ELR (cell line): ENCODE results near the gene ABCC9.
"Not testable (repeated sequence)": the region's sequence is repeated elsewhere in the genome, so short reads cannot be mapped to it uniquely, and the experiment has no call there.

Source experiments
- DNase-seq: peaks from one replicate; pipeline ENCODE4 v3.0.0-alpha.2; 2015; ENCODE audit warnings: low read depth

Gene ABCC9

DNA sequence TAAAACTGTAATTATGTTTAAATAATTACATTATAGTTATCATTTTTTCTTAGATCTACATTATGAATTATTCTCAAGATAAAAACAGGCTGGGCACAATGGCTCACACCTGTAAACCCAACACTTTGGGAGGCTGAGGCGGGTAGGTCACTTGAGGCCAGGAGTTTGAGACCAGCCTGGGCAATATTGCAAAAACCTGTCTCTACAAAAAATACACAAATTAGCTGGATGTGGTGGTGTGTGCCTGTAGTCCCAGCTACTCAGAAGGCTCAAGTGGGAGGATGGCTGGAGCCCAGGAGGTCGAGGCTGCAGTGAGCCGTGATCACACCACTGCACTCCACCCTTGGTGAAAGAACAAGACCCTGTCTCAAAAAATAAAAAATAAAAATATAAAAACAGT lies 126.4 kb downstream of the ABCC9 start:
- DNase-seq: no peak

DNA sequence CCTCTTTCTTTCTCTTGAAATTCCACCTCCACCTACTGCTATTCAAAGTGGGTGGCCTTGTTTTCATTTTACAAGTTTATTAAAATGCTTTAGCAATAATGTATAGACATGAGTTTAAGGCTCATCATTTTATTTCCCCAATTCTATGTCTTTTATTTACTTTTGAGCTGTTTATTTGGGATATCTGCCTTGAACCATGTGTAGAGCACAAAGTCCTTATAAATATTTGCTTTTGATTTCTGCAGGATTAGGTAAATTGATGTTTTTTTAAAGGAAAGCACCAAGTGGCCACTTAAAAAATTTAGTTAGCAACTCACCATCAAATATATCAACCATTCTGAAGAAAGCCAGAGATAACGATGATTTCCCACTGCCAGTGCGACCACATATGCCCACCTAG lies 126.9 kb downstream of the ABCC9 start:
- DNase-seq: no peak

DNA sequence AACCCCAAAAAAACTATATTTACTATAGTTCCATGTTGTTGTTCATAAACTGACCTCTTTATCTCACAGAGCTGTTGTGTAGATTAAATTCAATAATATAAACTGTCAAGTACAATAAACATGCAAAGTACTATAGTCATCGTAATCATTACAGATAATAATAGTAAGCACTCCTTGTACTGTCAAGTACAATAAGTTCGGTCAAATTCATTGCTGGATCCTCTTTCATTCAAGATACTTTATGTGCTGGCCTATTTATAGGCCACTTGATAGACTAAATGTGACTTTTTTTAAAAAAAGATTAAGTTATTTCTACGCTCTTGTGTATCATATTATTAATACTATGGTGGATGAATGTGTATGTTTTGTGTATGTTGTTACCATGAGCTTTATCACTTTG lies 127.5 kb downstream of the ABCC9 start:
- no peak for DNase-seq

DNA sequence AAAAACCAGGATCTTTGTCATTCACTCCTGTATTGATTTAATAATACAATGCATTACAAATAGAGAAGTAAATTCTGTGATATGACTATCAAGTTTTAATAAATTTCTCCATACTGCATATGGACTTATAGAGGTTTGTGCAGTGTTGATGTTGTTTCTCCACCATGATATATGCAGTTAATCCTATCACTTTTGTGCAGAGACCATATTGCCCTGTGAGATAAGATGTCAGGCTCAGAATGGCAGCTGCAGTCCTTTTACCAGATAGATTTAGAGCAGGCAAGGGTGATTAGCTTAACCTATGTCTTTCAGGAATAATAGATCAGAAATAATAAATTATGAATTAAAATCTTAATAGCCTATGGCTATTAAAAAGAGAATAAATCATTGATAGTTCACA lies 128.1 kb downstream of the ABCC9 start:
- no peak for DNase-seq

DNA sequence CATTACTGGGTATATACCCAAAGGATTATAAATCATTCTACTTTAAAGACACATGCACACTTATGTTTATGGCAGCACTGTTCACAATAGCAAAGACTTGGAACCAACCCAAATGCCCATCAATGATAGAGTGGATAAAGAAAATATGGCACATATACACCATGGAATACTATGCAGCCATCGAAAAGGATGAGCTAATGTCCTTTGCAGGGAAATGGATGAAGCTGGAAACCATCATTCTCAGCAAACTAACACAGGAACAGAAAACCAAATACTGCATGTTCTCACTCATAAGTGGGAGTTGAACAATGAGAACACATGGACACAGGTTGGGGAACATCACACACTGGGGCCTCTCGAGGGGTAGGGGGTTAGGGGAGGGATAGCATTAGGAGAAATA lies 128.9 kb downstream of the ABCC9 start:
- not testable (repeated sequence) for DNase-seq

DNA sequence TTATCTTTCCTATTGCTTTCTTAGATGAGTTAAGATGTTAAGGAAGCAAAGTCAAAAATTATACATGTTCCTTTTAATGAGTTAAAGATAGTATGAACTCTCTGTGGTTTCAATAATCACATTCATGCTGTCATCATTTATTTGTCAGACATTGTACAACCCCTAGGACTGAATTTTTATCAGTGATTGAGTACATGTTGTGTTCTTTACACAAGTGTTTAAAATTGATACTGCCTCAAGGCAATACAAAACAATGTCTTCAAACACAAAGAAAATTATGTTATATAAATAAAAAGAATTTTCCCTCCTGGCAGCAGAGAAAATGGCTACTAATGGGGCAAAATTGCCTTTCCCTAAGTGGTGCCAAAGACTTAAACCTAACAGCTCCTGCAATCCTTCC lies 132.1 kb downstream of the ABCC9 start:
- DNase-seq: no peak

DNA sequence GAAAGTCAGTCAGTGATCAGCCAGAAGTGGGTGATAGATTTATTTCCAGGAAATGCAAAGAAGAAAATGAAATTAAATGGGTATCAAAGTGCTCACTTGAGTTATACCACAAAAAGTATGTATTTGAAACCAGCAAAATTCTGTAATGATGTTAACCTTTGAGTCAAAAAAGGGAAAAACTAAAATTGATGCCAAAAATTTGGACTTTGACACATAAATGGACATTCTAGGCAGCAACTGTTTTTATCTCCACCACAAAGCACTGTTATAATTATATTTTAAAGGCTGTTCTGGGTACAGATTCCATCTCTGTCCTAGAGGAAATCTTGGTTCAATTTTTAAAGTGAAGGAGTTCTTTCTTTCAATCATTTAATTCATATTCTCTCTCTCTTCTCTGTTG lies 135.0 kb downstream of the ABCC9 start:
- no peak for DNase-seq

DNA sequence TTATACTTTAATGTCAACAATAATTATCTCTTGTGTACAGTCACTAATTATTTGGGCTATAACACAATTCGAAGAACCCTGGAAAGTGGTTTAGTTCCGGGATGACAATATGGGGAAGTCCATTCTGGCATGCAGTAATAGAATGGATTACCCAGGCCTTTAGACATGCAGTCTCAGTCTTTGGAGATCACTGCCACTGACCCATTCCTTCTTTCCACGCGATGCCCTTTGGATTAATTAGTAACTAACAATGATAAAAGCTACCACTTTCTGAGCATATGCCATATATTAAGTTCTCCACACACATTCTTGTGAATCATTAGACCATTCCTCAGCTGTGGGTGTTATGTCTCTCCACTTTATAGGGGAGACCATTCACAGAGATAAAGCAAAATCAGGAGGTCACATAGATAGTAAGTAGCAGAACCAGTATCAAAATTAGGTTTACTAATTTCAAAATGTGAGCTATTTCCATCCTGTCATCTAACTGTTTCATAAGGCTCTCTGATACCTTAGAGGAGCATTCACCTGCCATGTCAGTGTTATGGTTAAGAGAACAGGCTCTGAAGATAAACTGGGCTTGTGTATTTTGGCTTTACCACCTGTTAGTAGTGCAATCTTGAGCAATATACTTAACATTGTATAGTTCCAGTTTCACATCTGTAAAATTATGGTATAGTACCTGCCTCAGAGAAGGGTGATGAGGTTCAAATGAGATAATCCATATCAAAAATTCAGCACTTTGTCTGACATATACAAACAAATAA lies 139.5 kb downstream of the ABCC9 start:
- DNase-seq: no peak

DNA sequence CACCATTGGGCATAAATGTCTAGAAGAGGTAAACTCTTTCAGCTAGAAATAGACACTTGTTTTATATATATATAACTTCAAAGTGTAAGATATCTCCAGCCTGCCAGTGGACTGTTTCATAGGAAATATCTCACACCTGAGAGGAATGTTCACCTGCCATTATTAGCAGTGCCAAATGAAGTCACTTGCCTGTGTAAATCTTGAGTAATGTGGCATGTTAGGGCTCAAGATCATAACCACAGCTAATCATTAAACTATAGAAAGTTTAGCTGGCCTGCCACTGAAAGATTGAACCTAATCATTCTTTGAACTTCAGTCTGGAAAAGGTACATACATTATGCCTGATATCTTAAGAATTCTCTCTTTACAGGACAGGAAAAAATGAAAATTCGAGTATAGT lies 141.2 kb downstream of the ABCC9 start:
- no peak for DNase-seq

DNA sequence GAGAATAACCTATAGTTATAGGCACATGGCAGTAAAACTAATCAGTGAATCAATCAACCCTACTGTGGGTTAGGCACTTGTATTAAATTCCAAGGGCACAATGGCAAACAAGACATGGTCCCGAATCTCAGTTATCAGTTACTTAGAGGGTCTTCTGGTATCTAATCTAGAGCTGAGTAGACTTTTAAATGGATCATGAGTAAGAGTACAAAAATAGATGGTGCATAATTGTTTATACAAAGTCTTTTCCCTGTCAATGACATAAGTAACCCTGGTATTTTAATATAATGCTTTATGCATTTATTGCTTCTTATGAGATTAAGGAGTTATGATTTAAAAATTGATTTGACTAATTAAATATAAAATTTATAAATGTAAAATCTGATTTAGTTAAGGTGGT lies 143.7 kb downstream of the ABCC9 start:
- no peak for DNase-seq

DNA sequence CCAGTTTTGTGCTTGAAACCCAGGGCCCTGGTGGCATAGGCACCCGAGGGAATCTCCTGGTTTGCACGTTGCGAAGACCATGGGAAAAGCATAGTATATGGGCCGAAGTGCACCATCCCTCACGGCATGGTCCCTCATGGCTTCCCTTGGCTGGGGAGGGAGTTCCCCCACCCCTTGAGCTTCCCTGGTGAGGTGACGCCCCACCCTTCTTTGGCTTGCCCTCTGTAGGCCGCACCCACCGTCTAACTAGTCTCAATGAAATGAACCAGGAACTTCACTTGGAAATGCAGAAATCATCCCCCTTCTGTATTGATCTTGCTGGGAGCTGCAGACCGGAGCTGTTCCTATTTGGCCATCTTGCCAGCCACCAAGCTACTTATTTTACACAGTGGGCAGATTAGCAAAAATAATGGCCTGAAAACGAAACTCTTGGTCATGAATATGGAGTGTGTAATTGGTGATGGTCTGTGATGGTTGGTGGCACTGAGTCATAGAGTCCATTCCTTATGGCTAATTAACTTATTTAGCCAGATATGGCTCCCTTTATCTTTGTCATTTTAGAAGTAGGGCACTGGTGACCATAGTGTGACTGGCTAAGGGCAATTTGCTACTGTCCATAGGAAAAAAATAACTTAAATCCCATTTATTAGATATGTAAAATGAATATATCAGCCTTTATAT lies 145.4 kb downstream of the ABCC9 start:
- no peak for DNase-seq

DNA sequence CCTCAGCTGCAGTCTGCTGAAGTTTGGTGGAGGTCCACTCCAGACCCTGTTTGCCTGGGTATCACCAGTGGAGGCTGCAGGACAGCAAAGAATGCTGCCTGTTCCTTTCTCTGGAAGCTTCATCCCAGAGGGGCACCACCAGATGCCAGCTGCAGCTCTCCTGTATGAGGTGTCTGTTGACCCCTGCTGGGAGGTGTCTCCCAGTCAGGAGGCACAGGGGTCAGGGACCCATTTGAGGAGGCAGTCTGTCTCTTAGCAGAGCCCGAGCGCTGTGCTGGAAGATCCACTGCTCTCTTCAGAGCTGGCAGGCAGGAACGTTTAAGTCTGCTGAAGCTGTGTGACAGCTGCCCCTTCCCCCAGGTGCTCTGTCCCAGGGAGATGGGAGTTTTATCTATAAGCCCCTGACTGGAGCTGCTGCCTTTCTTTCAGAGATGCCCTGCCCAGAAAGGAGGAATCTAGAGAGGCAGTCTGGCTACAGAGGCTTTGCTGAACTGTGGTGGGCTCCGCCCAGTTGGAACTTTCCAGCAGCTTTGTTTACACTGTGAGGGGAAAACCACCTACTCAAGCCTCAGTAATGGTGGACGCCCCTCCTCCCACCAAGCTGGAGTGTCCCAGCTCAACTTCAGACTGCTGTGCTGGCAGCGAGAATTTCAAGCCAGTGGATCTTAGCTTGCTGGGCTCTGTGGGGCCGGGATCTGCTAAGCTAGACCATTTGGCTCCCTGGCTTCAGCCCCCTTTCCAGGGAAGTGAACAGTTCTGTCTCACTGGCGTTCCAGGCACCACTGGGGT lies 146.2 kb downstream of the ABCC9 start:
- DNase-seq: not testable (repeated sequence)

DNA sequence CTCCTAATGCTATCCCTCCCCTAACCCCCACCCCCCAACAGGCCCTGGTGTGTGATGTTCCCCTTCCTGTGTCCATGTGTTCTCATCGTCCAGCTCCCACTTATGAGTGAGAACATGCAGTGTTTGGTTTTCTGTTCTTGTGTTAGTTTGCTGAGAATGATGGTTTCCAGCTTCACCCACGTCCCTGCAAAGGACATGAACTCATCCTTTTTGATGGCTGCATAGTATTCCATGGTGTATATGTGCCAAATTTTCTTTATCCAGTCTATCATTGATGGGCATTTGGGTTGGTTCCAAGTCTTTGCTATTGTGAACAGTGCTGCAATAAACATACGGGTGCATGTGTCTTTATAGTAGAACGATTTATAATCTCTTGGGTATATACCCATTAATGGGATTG lies 151.5 kb downstream of the ABCC9 start:
- DNase-seq: not testable (repeated sequence)

DNA sequence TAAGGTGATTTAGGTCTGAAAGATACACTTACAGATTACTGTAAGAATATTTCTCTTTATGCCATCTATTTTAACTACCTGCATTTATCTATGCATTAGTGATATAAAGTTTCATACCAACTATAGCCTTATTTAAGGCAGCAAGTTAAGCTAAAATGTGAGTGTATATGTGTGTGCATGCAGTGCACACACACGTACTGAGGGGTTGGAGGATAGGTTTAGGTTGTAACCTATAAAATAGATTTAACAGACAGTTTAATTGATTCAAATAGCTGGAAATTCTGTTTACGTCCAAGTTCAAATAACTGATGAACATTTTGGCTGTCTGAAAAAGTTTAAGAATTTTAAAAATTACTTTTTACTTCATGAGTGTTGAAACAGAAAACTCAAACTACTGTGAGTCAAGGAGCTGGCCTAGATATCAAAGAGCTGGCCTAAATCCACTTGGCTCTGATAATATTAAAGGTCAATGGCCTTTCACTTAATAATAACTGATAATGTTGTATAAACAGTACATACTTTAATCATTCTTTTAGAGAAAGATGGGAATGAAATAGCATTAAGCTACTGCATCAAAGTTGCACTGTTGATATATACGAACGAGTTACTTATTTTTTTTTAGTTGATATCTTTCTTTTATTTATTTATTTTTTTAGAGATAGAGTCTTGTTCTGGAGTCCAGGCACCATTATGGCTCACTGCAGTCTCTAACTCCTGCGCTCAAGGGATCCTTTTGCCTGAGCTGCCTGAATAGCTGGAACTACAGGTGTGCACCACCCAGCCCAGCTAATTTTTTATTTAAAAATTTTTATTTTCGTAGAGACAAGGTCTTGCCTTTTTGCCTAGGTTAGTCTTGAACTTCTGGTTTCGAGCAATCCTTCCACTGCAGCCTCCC lies 152.9 kb downstream of the ABCC9 start:
- DNase-seq: no peak

DNA sequence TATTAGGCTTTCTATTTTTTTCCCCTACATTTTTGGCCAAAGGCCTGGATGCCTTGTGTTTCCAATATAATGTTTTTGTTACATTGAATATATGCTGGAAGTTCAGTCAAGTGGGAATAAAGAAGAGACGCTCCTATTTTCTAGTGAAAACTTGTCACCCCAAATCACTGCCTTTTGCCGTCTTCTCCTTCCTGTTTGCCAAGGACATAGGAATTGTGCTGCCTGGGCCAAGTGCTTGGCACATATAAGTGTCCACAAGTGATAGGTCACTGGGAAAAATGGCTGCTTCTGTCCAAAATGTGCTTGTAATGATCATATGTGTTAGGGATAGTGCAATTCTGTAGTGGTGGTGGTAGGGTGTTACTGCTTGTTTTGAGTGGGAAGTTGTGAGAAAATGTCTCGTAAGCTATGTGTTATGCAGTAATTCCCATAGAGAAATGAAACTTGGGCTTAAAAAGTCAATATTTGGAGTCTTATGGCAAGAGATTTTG lies 155.1 kb downstream of the ABCC9 start:
- DNase-seq: no peak

DNA sequence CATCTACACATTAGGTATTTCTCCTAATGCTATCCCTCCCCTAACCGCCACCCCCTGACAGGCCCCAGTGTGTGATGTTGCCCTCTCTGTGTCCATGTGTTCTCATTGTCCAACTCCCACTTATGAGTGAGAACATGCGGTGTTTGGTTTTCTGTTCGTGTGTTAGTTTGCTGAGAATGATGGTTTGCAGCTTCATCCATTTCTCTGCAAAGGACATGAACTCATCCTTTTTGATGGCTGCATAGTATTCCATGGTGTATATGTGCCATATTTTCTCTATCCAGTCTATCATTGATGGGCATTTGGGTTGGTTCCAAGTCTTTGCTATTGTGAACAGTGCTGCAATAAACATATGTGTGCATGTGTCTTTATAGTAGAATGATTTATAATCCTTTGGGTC lies 158.5 kb downstream of the ABCC9 start:
- DNase-seq: not testable (repeated sequence)

DNA sequence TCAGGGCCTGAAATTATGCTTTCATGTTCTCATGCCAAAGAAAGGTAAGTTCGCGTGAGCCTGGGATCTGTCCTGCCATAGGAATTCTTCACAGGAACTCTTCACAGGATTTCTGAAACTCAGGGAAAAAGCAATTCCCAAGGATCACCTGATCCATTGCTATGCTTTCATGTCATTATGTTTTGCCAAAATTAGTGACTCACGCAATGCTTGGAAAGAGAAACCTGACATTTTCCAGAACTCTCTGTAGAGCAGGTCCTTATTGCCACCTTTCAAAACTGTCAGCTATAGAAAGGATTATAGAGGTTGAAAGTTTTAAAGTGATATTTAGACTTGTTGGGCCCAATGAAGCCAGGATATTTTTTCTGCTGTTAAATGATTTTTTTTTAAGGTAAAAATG lies 160.4 kb downstream of the ABCC9 start:
- DNase-seq: no peak

DNA sequence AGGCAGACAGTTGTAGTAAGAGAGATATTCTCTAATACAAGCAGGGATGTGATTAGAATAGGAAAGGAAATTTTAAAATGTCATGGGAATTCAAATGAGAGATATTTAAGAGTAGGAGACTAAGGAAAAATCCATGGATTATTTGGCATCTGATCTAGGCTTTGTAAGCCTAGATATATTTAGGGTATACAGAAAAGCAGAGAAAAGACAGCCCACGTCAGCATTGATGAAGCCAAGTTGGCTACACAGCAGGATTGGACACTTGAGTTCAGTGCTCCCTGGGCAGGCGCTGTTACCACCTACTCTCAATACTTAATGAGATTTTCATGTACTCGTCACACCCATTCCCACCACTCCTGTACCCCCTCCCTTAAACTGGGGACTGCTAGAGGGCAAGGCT lies 165.1 kb downstream of the ABCC9 start:
- no peak for DNase-seq

DNA sequence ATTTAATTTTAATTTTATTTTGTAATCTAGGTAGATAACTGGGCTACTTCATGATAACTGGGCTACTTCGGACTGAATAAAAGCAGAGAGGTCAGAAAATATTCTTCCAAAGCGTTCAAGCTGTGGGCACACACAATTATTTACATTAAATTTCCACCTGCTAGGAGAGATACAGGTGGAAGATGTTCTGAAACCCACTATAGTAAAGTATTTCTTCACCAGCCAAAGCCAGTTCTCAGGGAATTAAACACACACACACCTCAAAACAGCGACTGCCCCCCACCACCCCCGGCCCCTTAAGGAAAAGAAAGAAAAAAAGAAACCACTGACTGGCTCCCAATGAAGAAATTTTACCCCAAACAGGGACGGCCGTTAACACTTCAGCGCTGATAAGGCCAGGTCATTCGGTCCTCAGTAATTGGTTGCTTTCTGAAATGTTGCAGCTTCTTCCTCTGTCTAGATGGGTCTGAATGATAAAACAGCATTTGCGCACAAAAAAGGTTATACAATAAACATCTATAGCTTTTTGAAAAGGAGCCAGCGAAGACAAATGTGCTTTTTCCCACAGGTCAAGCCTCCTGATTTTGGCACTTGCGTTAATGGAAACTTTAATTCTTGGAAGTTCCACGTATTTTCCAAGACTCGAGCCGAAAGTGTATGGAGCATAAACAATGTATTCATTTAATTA lies 165.9 kb downstream of the ABCC9 start:
- no peak for DNase-seq

DNA sequence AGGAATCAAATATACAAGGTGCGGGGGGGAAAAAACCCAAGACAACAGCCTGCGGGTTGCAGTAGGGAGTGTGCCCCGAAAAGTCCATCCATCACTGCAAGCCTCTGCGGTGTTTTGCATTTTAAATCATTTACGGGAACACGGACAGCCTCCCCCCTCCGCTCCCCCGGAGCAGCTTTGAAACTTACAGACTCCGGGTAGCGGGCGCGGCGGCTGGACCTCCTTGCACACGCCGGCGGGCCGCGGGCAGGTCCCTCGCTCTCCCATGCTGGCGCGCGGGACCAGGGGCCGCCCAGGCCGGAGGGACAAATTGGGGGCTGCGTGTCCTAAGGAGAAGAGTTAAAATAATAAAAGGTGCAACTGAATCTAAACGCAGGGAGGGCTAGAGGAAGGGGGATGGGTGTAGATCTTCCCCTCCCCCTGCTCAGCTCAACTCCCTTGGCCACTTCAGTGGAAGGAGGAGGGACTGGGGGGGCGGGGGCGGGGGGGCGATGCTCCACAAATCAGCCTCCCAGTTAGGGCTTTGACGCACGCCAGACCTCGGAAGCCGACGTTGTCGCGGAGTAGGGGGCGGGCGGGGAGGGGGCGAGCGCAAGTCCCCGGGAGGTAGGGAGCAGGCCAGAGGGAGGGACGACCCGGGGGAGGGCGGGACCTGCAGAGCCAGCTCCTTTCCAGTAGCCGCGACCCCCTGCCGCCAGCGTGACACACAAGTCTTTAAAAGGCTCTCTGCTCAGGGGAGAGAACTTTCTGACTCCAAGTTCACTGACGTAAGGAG lies 166.7 kb downstream of the ABCC9 start, which contains the start of gene KCNJ8:
Gene KCNJ8, minus strand, starts transcription at position 349 of the 775 bp plus-strand sequence. CDS start 1,090 bp downstream, outside the sequence.
- peak; percentile 49 for DNase-seq
